ENCODE measurements around the gene ZMIZ1. TPM values are rescaled to one million over a fixed set of nuclear protein-coding genes. Genes with fewer than 3 reads are reported as not detected.

The ZMIZ1 gene
- total RNA-seq, 1 donor from 2014 or later: 14.7 TPM

DNA sequence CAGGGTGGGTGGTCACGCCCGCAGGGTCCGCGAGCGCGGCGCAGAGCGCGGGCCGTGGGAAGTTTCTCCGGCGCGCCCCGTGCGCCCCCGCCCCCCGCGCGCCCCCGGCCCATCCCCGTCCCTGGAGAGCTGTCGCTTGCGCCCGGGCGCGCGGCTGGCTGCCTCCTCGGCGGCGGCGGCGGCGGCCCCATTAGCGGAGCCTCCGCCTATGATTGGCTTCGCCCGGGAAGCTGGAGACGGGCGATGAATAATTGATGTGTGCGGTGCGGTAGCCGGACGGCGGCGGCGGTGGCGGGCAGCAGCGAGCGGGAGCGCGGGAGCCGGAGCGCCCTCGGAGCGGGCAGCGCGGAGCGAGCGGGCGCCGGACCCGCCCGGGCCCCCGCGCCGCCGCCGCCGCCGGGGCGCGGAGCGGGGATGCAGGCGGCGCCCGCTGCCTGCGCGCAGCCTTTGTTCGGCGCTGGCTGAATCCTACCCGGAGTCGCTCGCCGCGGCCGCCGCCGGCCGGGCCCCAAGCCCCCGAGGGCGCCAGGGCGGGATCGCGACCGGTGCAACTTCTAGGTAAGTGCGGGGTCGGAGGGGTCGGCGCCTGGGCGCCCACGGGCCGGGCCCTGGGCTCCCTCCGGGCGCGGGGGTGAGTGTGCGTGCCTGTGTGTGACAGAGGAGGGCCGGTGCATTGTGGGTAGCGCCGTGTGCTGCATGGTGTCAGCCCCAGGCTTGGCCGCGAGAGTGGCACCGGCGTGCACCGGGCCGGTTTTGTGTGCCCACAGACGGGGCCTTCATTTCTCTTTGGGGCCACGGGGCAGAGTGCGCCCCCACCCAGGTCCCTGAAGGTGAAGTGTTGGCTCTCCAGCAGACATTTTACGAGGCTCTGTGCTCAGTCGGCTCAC is 174.7 kb downstream of the ZMIZ1 start:
- peak in 1 of 2 donors; percentile 68 for DNase-seq (ENCODE audit: low read depth in 2 of 2)

DNA sequence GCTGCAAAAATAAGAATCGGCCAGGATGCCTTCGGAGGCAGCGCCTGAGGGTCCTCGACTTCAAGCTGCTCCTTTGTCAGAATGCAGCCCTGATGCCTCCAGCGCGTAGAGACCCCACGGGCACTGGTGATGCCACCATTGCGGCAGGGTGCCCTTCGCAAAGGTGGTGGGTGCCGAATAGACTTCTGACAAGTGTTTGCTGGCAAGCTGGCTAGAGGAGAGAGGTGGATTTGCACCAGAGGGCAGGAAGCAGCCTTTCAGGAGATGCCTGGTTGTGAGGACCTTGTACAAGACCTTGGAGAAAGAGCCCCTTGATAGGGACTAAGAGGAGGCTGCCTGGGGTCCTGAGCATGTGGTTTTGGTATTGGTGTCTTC is 175.3 kb downstream of the ZMIZ1 start:
- no peak for DNase-seq (ENCODE audit: low read depth in 2 of 2)

DNA sequence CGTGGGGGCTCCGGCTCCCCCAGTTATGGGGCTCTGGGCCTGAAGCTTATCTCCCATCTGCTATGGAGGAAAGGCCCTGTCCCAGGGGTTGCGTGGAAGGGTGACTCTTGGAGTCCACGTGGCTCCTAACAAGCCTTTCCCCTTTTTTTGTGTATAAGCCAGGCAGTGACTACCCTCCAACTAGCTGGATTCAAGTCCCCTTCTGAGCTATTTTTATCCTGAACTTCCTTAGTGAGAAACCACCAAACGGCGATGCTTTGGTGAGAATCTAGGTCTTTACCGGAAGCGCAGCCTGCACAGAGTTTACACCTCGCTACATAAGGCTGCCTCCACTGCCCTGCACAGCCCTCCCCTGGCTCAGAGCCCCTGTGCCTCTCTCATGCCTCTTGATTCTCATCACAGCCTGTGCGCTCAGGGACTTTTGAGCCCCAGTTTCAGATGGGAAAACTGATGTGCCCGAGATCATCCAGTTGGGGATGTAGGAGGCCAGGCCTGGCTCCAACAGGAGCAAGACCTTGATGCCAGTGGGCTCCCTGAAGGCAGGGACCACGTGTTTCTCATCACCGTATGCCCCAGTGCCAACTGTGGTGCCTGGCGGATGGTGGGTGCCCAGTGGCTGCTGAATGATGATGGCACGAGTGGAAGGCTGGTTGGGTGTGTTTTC is 176.2 kb downstream of the ZMIZ1 start:
- DNase-seq (ENCODE audit: low read depth in 2 of 2): peak in 1 of 2 donors; percentile 39

DNA sequence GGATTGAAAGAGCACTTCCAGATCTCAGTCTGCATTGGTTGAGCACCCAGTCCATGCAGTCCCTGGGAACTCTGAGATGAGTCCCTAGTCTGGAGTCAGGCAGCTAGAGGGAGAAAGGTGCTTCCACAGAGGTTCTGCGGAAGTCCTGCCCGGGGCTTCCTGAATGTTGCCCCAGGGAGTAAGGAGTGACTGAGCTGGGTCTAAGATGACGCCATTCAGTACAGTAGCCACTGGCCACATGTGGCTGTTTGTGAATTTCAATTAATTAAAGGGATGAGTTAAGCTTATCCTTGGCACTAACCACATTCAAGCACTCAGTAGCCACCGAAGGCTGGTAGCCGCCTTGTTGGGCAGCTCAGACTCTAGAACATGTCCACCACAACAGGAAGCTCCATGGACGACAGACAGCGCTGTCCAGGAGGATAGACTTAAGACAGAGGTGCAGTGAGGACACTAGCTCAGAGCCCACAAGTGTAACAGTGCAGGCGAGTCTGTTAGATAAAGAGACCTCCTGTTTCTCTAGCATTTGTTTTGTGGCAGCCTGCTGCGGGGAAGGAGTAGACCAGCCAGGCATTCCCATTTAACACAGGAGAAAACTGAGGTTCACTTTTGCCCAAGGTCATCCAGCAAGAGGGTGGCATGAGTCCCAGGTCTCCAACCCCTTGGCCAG is 176.9 kb downstream of the ZMIZ1 start:
- peak in 1 of 2 donors; percentile 43 for DNase-seq (ENCODE audit: low read depth in 2 of 2)

DNA sequence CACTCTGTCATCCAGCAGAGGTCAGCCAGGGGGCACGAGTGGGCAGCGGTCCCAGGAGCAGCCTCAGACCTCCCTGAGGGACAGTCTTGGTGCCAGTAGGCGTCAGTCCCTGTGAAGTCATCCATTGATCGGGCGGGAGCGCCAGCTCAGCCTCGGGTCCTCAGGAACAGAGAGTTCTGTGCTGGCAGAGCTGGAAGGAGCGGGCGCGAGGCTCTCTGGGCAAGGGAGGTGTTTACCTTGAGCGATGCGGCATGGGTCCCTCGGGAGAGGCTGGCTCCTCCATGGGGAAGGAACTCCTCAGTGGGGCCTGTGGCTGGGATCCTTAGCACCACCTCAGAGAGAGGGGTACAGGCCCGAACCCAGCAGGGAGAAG is 177.4 kb downstream of the ZMIZ1 start:
- DNase-seq (ENCODE audit: low read depth in 2 of 2): no peak

DNA sequence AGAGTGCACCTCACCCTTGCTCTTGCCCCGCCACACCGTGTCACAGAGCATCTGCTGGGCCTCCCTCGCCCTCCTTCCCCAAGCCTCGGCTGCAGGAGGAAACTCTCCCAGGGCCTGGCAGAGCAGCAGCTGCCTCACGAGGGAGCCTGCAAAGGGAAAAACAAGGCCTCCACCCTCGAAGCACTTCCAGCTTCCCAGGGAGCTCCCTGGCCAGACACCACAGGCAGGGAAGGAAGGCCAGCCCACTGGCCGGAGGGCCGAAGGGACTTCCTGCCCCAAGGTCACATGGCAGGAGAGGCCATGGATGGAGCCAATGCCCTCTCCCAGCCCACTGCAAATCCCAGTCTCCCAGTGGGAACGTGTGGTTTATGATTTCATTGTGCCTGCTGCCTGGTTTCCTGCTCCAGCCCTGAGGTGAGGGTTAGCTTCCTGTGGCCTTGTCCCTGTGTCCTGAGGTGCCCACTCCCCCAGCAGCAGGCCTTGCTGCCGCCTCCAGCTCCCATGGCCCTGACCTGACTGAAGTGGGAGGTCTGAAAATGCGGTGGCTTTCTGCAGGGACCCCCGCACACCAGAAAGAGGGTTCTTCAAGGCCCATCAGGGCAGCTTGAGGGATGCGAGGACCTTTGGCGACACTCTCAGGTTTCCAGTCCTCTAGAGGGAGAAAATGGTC is 178.0 kb downstream of the ZMIZ1 start:
- DNase-seq (ENCODE audit: low read depth in 2 of 2): peak; percentile 59 to 79

DNA sequence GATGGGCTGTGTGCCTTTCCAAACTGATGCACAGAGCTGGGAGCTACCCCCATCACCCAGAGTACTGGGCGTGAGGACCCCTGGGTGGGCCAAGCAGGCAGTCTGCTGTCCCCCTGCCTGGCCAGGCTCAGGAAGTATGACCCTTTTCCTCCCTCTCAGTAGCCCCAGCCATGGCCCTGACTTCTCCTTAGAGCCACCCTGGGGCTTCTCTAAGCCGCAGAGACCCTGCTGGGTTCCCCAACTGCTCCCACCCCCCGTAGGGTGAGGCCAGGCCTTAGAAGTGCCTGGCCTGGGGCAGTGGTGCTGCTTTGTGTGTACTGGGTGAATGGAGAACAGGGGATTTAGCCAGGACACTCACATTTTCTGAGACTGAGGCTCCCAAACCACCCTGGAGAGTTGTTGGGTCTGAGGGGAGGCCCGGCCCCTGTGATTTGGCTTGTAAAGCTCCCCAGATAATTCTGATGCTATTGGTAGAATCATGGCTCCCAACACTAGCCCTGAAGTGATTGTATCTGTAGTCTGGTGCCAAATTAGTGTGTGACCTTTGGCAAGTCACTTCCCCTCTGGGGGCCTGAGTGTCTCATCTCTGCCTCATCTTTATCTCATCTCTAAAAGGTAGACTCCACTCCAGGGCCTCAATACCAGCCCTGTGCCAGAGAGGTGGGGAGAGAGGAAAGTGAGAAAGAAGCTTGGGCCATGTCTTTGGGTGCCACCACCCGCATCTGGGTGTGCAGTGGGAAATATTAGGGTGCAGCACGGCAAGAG is 178.8 kb downstream of the ZMIZ1 start:
- DNase-seq (ENCODE audit: low read depth in 2 of 2): no peak

DNA sequence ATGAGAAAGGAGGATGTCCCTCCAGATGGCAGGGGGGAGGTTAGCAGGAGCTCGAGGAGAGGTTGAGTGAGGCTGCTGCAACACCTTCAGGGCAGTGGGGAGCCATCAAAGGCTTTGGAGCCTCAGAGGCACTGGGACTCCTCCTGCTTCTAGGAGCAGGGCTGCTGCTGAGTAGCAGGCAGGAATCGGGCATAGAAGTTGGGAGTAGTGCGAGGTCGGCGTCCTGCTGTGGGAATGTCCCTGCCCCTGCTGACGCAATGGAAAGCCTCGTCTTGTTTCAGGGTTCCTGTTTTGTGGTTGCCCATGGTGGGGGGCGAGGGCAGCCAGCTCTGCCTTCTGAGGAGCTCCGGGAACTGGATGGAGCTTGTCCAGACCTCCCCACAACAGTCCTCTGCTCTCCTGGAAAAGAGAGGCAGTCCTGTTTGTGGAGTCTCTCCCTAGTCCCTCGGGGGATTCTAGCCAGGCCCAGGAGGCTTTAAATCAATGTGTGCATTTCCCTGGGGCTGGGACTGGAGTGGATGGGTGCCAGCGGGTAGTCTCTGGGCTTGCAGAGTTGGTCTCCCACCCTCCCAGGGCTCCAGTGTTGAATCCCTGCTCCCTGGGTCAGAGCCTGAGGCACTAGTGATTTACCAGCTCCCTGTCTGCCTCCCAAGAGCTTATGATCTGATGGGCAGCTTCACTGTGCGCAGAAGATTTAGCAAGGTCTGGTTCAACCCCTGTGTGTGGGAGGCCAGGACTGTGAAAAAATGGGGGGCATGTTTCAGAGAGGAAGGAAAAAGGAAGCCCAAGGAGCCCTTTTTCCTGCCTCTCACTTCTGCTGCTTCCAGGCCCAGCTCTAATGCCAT is 179.8 kb downstream of the ZMIZ1 start:
- DNase-seq (ENCODE audit: low read depth in 2 of 2): peak; percentile 56 to 60

DNA sequence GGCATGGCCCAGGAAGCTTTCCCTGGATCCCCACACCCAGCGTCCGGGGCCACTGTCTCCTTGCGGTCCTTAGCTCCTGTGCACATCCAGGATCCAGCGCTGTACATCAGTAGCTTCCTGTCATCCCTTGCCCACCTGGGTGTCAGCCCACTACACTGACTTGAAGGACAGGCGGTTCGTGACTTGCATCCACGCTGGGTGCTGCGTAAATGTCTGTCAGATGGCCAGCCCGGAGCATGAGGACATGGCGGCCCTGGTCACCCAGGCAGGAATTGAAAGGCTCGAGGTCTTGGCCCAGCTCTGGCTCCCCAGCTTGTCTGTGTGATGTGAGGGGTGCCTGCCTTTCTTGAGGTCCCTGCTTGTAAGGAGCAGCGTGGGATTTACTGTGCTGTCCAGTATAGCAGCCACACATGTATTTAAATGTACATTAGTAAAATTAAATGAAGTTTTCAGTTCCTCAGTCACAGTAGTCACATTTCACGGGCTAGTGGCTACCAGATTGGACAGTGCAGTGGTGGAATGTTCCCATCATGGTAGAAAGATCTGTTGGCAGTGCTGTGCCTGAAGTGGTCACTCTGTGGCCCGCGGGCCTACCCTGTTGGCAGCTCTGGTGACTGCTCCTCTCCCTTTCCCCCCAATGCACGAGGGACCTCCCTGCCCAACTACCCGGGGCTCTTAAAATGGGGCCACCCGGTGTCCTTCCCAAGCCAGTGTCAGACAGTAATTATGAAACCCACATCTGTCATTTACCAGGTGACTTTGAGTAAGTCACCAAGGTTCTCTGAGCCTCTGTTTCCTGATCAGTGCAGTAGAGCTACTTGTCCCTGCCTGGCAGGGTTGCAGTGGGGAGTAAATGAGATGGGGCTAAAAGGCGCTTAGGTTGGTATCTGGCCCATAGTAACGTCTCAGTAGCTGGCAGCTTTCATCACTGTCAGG is 180.7 kb downstream of the ZMIZ1 start:
- no peak for DNase-seq (ENCODE audit: low read depth in 2 of 2)

DNA sequence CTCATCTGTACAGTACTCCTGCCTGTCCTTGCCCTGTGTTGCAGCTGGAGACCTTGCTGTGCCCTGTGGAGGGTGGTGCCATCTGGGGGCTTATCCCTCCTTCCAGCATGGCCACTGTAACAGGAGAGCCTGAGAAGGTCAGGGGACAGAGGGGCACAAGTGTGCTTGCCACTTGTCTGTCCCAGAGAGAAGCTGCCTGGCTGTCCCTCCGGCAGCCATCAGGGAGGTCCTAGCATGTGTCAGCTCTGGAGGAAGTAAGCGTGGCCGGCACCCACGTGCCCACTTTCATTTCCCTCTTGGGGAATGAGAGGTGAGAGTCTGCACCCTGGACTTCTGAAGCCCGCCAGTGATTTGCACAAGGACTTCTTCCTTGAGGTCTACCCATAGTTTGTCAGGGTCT is 181.5 kb downstream of the ZMIZ1 start:
- no peak for DNase-seq (ENCODE audit: low read depth in 2 of 2)

DNA sequence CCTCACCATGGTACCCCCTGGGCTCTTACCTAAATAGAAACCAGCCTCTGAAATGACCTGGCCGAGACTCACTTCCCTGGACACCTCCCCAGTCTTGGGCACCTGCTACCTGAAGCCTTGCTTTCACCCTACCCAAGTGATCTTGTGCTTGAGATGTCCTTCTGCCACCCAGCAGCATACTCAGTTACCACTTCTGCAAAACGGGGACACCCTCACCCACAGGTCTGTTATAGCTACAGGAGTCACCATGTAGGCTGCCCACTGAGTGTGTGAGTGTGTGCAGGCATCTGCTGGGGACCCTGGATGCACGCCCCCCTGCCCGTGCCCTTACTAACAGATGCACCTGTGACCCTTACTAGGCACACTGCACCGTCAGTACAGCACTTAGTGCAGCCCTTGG is 183.7 kb downstream of the ZMIZ1 start:
- DNase-seq (ENCODE audit: low read depth in 2 of 2): no peak

DNA sequence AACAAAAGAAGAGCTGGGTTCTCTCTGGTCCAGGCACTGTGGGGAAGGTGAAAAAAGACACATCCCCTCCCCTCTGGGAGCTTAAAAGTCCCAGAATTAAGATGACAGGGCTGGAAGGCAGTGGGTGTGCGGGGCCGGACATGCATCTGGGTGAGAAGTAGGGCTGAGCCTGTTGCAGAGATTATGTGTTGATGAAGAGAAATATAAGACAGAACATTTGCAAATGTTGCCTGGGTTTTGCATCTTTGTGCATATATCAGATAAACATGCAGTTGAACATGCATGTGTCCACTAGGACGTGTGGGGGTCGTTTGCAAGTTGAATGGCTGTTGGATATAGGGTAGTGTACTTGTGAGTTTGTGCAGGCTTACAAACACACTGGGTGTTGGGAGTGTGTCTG is 184.2 kb downstream of the ZMIZ1 start:
- no peak for DNase-seq (ENCODE audit: low read depth in 2 of 2)

DNA sequence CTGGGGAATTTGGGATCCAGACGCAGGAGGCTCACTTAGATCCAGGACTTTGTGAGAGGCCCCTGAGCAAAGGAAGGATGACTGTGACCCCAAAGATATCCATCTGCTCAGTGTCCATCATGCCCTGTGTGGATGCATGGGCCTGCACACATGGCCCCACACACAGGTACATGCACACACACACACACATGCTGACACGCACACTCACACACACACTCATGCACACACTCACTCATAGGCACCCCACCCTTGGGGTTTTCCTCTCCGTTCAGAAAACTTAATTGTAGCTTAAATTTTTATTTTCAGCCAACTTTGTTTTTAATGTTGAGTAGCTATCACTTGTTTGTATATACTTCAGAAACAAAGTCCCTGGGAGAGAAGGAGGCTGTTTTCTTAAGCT is 184.9 kb downstream of the ZMIZ1 start:
- DNase-seq (ENCODE audit: low read depth in 2 of 2): no peak

DNA sequence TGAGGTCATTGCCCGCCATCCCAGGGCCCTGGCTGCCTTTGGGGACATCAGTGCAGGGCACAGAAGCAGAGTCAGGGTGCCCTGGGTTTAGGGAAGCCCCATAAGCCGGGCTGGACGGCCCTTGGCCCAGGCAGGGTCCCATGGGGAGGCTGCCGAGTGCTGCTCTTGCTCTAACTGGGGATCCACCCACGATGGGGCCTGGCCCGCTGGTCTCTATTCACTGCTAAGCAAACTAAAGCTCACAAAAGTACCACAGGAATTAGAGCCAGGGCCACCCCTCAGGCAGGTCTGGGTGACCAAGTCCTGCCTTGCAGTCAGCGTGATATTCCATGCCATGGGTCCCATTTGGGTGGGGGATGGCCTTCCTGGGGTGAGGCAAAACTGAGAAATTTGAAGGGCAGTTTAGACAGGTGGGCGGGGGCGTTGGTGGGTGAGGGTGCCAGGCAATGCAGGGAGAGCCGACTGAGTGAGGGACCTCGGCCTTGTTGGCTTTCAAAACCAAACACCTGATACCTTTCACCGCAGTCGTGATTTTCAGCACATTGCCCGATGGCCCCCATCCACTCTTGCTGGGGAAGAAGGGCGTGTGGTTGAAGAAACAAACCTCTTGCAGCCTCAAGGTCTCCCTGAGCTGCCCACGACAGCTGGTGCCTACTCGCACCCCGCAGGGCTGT is 185.7 kb downstream of the ZMIZ1 start:
- no peak for DNase-seq (ENCODE audit: low read depth in 2 of 2)

DNA sequence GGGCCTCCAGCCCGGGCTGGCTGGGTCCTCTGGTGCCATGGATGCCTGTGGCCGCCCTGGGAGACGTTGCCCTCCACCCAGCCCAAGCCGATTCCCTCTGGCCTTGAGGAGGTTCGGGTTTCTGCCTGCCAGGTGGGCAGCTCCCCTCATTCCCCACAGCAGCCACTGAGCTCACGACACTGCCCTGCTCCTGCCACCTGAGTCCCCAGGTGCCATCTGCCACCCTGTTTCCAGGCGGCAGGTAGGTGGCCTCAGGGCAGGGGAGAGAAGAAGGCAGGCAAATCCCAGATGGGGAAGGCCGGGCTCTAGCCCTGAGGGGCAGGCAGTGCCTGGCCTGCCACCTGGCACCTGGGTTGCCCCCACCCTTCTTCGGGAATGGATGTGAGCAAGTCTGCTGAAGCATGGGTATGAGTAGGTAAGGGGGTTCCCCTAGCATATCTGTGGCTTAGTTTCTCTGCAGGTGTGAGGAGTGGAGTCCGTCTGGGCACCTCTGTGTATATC is 186.3 kb downstream of the ZMIZ1 start:
- no peak for DNase-seq (ENCODE audit: low read depth in 2 of 2)

DNA sequence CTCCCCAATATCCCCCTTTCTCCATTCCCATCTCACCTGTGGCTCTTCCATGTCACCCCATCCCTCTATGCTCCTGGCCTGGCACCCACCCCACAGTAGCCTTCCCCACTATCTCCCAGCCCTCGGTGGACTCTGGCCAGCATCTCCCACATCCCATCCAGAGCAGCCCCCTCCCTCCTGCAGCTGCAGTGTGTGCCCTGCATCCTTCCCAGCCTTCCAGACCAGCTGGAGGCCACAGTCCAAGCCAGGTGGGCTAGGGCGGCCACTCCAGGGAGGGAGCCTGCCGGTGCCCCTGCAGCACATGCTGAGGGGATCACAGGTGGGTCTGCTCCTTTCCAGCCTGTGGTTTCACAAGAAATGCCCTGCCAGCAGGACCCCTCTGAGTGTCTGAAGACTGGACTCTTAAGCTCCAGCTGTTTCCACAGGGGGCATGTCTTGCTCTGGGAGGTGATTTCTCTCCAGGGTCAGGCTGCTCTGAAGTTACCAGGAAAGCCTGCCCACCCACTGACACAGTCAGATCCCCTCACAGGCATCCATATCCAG is 187.6 kb downstream of the ZMIZ1 start:
- DNase-seq (ENCODE audit: low read depth in 2 of 2): no peak

DNA sequence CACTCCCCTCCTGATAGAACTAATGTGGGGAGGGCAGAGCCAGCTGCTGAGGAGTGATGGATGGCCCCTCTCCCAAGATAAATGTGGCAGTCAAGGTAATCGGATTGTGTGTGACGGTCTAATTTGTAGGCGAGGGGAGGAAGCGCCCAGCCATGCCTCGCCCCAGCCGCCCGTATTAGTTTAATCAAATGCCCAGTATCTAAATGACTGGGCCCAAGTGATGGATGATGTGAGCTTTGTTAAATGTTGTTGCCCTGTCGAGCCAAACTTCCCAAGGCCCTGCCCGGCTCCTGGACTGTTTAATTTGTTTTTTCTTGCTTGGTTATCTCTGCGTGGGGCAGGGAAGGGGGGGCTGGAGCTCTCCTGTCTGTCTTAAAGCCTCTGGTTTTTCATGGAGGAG is 190.1 kb downstream of the ZMIZ1 start:
- DNase-seq (ENCODE audit: low read depth in 2 of 2): no peak

DNA sequence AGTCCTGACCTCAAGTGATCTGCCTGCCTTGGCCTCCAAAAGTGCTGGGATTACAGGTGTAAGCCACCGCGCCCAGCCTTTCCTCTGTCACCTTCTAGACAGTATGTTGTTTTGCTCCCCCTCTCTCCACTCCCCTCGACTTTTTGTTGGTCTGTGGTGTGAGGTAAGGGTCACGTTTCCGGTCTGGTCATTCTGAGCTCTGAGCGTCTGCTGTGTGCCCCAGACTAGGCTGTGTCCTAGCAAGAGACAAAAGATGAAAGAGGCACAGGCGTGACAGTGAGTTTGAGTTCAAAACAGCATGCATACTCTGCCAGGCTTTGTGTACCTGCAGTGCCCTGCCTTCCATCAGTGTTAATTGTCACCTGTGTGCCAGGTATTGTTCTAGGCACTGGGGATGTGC is 191.1 kb downstream of the ZMIZ1 start:
- DNase-seq (ENCODE audit: low read depth in 2 of 2): peak in 1 of 2 donors; percentile 30

All from lung microvascular endothelial cell (primary cell).